Neuronal stem cell (in vitro differentiated cells): ENCODE results near the gene HDAC4.

Source experiments
- DNase-seq: peaks from one replicate; pipeline ENCODE4 v3.0.0-alpha.2; 2013; ENCODE audit warnings: low spot score
- H2AFZ ChIP-seq: one replicate; pipeline ENCODE4 v1.6.1; 2013; ENCODE audit warnings: mild to moderate bottlenecking, low read length, inconsistent platforms
- H2AK5ac ChIP-seq: 2 replicates; pipeline ENCODE4 v1.6.1; 2013; ENCODE audit warnings: low read depth, mild to moderate bottlenecking, inconsistent platforms, low read length, moderate library complexity, mixed read lengths
- H2BK120ac ChIP-seq: 2 replicates; pipeline ENCODE4 v1.6.1; 2013; ENCODE audit warnings: low read depth, mild to moderate bottlenecking, inconsistent platforms, low read length, moderate library complexity, mixed read lengths
- H2BK12ac ChIP-seq: one replicate; pipeline ENCODE4 v1.6.1; 2013; ENCODE audit warnings: low read length, inconsistent platforms
- H2BK15ac ChIP-seq: 2 replicates; pipeline ENCODE4 v1.6.1; 2013; ENCODE audit warnings: mild to moderate bottlenecking, low read length, inconsistent platforms, mixed read lengths
- H2BK5ac ChIP-seq: one replicate; pipeline ENCODE4 v1.6.1; 2013; ENCODE audit warnings: inconsistent platforms, mild to moderate bottlenecking, low read length, moderate library complexity
- H3K14ac ChIP-seq: one replicate; pipeline ENCODE4 v1.6.1; 2013; ENCODE audit warnings: low read length, inconsistent platforms
- H3K18ac ChIP-seq: 2 replicates; pipeline ENCODE4 v1.6.1; 2013; ENCODE audit warnings: low read length, inconsistent platforms
- H3K23ac ChIP-seq: 2 replicates; pipeline ENCODE4 v1.6.1; 2013; ENCODE audit warnings: low read depth, mild to moderate bottlenecking, mixed read lengths, low read length, inconsistent platforms; ENCODE audit not compliant: poor library complexity
- H3K27ac ChIP-seq: replicated peaks from 3 replicates; pipeline ENCODE4 v1.5.1; 2013; ENCODE audit warnings: low read length, inconsistent platforms
- H3K27me3 ChIP-seq, 3 experiments: 2 replicates each; pipeline ENCODE4 v1.6.1; 2013; ENCODE audit warnings: low read length in 3 of 3, mild to moderate bottlenecking in 2 of 3, inconsistent platforms in 1 of 3, low read depth in 1 of 3, mixed read lengths in 1 of 3, moderate library complexity in 1 of 3; ENCODE audit not compliant: control insufficient read depth in 3 of 3, insufficient read depth in 3 of 3
- H3K36me3 ChIP-seq, 2 donors: replicated peaks in 1 of 2; 2 replicates each; pipeline ENCODE4 v1.6.1; 2013; ENCODE audit warnings: low read length in 2 of 2; ENCODE audit not compliant: control insufficient read depth in 2 of 2, insufficient read depth in 2 of 2
- H3K4ac ChIP-seq: 2 replicates; pipeline ENCODE4 v1.6.1; 2013; ENCODE audit warnings: inconsistent platforms, mild to moderate bottlenecking, low read length, moderate library complexity
- H3K4me1 ChIP-seq, 2 donors: 1 replicate in 1 of 2; 2 replicates in 1 of 2; pipeline ENCODE4 v1.6.1; 2013; ENCODE audit warnings: low read length in 2 of 2, low read depth in 1 of 2; ENCODE audit not compliant: control insufficient read depth in 2 of 2, insufficient read depth in 1 of 2
- H3K4me2 ChIP-seq: one replicate; pipeline ENCODE4 v1.6.1; 2013; ENCODE audit warnings: mild to moderate bottlenecking, low read length, inconsistent platforms; ENCODE audit not compliant: insufficient read depth, poor library complexity, severe bottlenecking
- H3K4me3 ChIP-seq, 2 donors: 2 replicates each; pipeline ENCODE4 v1.5.1; 2013; ENCODE audit warnings: low read length in 2 of 2, mild to moderate bottlenecking in 2 of 2, inconsistent platforms in 1 of 2, moderate library complexity in 1 of 2
- H3K79me1 ChIP-seq: one replicate; pipeline ENCODE4 v1.6.1; 2013; ENCODE audit warnings: low read depth, mild to moderate bottlenecking, inconsistent platforms, low read length, moderate library complexity
- H3K9ac ChIP-seq: one replicate; pipeline ENCODE4 v1.6.1; 2013; ENCODE audit warnings: mild to moderate bottlenecking, low read depth, low read length, inconsistent platforms; ENCODE audit not compliant: poor library complexity
- H3K9me3 ChIP-seq, 2 donors: replicated peaks in 1 of 2; 2 replicates each; pipeline versions ENCODE3 to v1.6.1; 2013; ENCODE audit warnings: low read length in 2 of 2, mild to moderate bottlenecking in 2 of 2, inconsistent platforms in 1 of 2, low read depth in 1 of 2, mixed read lengths in 1 of 2, moderate library complexity in 1 of 2; ENCODE audit not compliant: control insufficient read depth in 2 of 2, insufficient read depth in 1 of 2
- H4K8ac ChIP-seq: one replicate; pipeline ENCODE4 v1.6.1; 2013; ENCODE audit warnings: low read depth, mild to moderate bottlenecking, inconsistent platforms, low read length, moderate library complexity
- H4K91ac ChIP-seq: one replicate; pipeline ENCODE4 v1.6.1; 2013; ENCODE audit warnings: low read length, low read depth, mild to moderate bottlenecking, inconsistent platforms; ENCODE audit not compliant: poor library complexity
- whole genome bisulfite sequencing, 2 donors: extraction: QIAGEN DNeasy Blood & Tissue Kit; methylation state at CpG; one replicate each; pipeline ENCODE4 v1.1.7; 2013; ENCODE audit warnings: missing lambda C conversion rate in 2 of 2, mixed read lengths in 1 of 2; ENCODE audit not compliant: insufficient read length in 2 of 2, insufficient replicate concordance in 1 of 2; ENCODE audit errors: extremely low coverage in 2 of 2; 5-methylcytosine and 5-hydroxymethylcytosine counted together

HDAC4 gene

DNA sequence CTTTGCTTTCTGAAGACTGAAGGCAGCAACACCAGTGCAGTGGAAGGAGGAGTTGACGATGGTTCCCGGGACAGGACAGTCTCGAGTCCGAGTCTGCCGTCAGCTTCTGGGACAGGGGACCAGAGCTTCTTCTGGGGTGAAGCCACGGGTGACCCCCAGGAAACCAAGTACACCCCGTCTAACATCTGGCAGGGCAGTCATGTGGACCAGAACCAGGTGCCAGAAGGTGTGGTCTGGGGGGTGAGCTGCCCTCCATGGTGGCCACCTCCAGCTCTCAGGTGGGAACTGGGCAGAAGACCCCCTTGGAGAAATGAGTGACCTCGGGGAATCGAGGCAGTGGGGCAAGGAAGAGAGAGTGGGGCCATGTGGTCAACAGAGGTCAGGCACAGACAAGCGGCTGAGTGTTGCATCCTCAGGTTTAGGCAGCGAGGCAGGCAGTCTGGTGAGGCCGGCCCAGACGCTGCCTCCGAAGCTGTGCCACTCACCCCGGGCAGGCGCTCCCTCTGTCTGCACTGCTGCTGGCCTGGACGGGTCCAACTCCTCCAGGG lies 204.3 kb downstream of the HDAC4 start:
- no peak for DNase-seq
- peak overlapping the region; percentile 66 for H2BK12ac ChIP-seq
- H2AK5ac ChIP-seq: no peak overlapping the region
- H3K79me1 ChIP-seq: peaks cover 3% of the 10 kb centered on the region
- H3K4me3 ChIP-seq: no peak overlapping the region
- no peaks in the 10 kb centered on the region for H3K27me3 ChIP-seq
- H2BK120ac ChIP-seq: no peak overlapping the region
- WGBS, 2 donors: no CpG with 5 or more reads among the region's 17 CpGs
- no peak overlapping the region for H3K23ac ChIP-seq
- H3K14ac ChIP-seq: no peak overlapping the region
- no peak overlapping the region for H2BK5ac ChIP-seq
- no peak overlapping the region for H3K9ac ChIP-seq
- no peaks in the 10 kb centered on the region for H3K9me3 ChIP-seq
- peak overlapping the region; percentile 49 for H3K18ac ChIP-seq
- H3K36me3 ChIP-seq: peaks cover 0 to 18% of the 10 kb centered on the region in 2 donors
- no peak overlapping the region for H3K27ac ChIP-seq
- H2BK15ac ChIP-seq: no peak overlapping the region
- no peak overlapping the region for H4K8ac ChIP-seq
- no peak overlapping the region for H3K4me2 ChIP-seq
- no peak overlapping the region for H4K91ac ChIP-seq
- peaks cover 24 to 27% of the 10 kb centered on the region in 2 donors for H3K4me1 ChIP-seq
- no peak overlapping the region for H2AFZ ChIP-seq
- no peak overlapping the region for H3K4ac ChIP-seq

DNA sequence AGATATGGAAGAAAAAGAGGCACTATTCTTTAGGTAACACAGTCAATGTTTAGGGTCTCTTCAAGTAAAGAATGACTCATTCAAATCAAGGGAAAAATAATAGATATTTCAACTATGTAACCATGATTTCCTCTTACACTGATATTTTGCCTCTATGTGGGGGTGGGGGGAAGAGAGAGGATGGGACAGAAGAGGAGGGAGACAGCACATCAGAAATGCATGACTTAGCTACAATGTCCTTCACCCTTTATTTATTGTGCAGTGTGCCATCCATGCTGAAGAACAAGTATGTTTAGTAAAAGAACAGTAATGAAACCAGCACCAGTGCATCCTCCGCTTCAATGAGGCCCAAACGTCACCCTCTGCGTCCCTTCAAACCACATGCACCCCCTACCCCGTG lies 204.8 kb downstream of the HDAC4 start:
- no peak overlapping the region for H2AFZ ChIP-seq
- no peak overlapping the region for H3K4ac ChIP-seq
- no CpG with 5 or more reads among the region's 4 CpGs for WGBS, 2 donors
- H3K9ac ChIP-seq: no peak overlapping the region
- H3K79me1 ChIP-seq: peaks cover 6% of the 10 kb centered on the region
- H3K27ac ChIP-seq: no peak overlapping the region
- H4K91ac ChIP-seq: no peak overlapping the region
- no peak for DNase-seq
- H3K14ac ChIP-seq: no peak overlapping the region
- H3K4me3 ChIP-seq: no peak overlapping the region
- H3K23ac ChIP-seq: no peak overlapping the region
- H2BK5ac ChIP-seq: no peak overlapping the region
- H3K4me1 ChIP-seq: peaks cover 23% of the 10 kb centered on the region in 2 donors
- H3K27me3 ChIP-seq: no peaks in the 10 kb centered on the region
- H2BK12ac ChIP-seq: no peak overlapping the region
- no peak overlapping the region for H2BK120ac ChIP-seq
- no peak overlapping the region for H2AK5ac ChIP-seq
- H3K4me2 ChIP-seq: no peak overlapping the region
- peaks cover 0 to 18% of the 10 kb centered on the region in 2 donors for H3K36me3 ChIP-seq
- H4K8ac ChIP-seq: no peak overlapping the region
- peak overlapping the region; percentile 15 for H3K18ac ChIP-seq
- no peaks in the 10 kb centered on the region for H3K9me3 ChIP-seq
- H2BK15ac ChIP-seq: no peak overlapping the region

DNA sequence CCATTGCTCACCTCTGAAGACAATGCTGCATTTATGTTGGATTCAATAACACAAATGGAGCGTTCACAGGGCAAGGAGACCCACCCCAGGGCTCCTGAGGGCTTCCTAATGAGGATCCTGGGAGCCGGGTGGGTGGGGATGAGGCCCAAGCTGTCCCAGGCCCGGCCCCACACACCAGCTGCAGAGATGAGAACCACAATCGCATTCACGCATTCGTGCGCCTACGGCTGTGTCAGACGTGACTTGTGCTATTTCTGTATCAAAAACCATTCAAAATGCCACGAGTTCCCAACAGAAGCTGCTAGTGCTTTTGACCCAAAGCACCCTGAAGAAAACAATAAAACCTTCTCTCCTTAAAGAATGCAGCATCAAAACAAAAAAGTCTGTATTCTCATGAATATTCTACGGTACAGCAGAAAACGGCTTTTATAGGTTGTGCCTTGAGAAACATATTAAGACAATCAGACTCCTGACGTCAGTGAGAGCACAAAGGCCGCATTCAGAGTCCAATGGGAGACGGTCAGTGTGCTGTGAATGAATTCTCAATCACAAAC lies 205.4 kb downstream of the HDAC4 start:
- H2AK5ac ChIP-seq: no peak overlapping the region
- H3K36me3 ChIP-seq: peaks cover 0 to 18% of the 10 kb centered on the region in 2 donors
- no peak overlapping the region for H3K4me3 ChIP-seq
- H2AFZ ChIP-seq: no peak overlapping the region
- H2BK15ac ChIP-seq: peak overlapping the region; percentile 61
- H3K18ac ChIP-seq: no peak overlapping the region
- H3K4ac ChIP-seq: no peak overlapping the region
- no peak overlapping the region for H3K4me2 ChIP-seq
- no peak overlapping the region for H2BK5ac ChIP-seq
- peaks cover 6% of the 10 kb centered on the region for H3K79me1 ChIP-seq
- peak overlapping the region; percentile 30 for H3K27ac ChIP-seq
- H2BK120ac ChIP-seq: no peak overlapping the region
- H3K23ac ChIP-seq: no peak overlapping the region
- peak overlapping the region; percentile 86 for H3K14ac ChIP-seq
- H3K9ac ChIP-seq: no peak overlapping the region
- H3K27me3 ChIP-seq: no peaks in the 10 kb centered on the region
- no peak for DNase-seq
- no peak overlapping the region for H2BK12ac ChIP-seq
- no CpG with 5 or more reads among the region's 15 CpGs for WGBS, 2 donors
- no peak overlapping the region for H4K91ac ChIP-seq
- peaks cover 23 to 24% of the 10 kb centered on the region in 2 donors for H3K4me1 ChIP-seq
- H4K8ac ChIP-seq: no peak overlapping the region
- no peaks in the 10 kb centered on the region for H3K9me3 ChIP-seq

DNA sequence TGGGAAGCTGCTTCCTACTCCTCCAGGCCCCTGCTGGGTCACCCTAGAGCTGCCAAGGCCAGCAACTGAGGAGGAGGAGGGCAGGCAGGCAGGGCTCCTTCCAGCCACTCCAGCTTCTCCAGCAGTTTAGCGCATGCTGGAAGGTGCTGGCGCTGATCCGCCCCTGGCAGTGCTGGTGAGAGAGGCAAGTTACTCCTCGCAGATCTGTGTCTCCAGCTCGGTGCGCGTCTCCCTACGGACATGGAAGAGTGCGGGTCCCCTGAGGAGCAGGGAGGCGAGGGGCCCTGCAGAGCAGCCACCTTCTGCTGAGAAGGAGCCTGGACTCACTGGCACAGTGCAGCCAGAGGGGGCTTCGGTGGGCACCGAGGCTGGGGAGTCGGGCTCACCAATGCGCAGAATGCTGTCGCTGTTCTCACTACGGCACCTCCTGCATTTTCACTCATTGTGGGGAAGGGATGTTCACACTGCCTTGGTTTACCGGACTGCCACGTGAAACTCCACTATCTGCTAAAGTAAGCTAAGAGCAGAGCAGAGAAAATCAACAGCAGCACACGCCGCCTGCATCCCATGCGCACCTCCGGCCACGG lies 206.0 kb downstream of the HDAC4 start:
- no peak overlapping the region for H3K4ac ChIP-seq
- H2BK120ac ChIP-seq: peak overlapping the region; percentile 4
- H2BK12ac ChIP-seq: no peak overlapping the region
- H2BK15ac ChIP-seq: peak overlapping the region; percentile 61
- peak overlapping the region; percentile 36 for H2AK5ac ChIP-seq
- H2AFZ ChIP-seq: no peak overlapping the region
- H3K18ac ChIP-seq: peak overlapping the region; percentile 88
- no peaks in the 10 kb centered on the region for H3K27me3 ChIP-seq
- H3K4me2 ChIP-seq: no peak overlapping the region
- peaks cover 0 to 18% of the 10 kb centered on the region in 2 donors for H3K36me3 ChIP-seq
- peaks cover 6% of the 10 kb centered on the region for H3K79me1 ChIP-seq
- peak overlapping the region; percentile 78 for H3K23ac ChIP-seq
- H3K14ac ChIP-seq: peak overlapping the region; percentile 86
- peak overlapping the region; percentile 19 for H2BK5ac ChIP-seq
- peak overlapping the region; percentile 30 for H3K27ac ChIP-seq
- peak overlapping the region; percentile 61 for H3K9ac ChIP-seq
- H3K4me1 ChIP-seq: peaks cover 22 to 23% of the 10 kb centered on the region in 2 donors
- WGBS, 2 donors: no CpG with 5 or more reads among the region's 23 CpGs
- H3K9me3 ChIP-seq: peaks cover 0 to under 1% of the 10 kb centered on the region in 2 donors
- no peak for DNase-seq
- no peak overlapping the region for H4K8ac ChIP-seq
- H4K91ac ChIP-seq: no peak overlapping the region
- H3K4me3 ChIP-seq: no peak overlapping the region
